GM18505 (cell line): ENCODE measurements around the gene CPVL.
"Not testable (repeated sequence)": the region's sequence is repeated elsewhere in the genome, so short reads cannot be mapped to it uniquely, and the experiment has no call there.

Source experiments
- ATAC-seq: cut with Tn5 transposase; IDR thresholded peaks from one replicate; pipeline ENCODE4 v1.9.1; 2021; ENCODE audit not compliant: unreplicated experiment
- POLR2A ChIP-seq: IDR thresholded peaks from 4 replicates; pipeline ENCODE4 v1.6.1; 2011; ENCODE audit warnings: borderline replicate concordance; ENCODE audit not compliant: insufficient read depth, insufficient read length; ENCODE audit errors: extremely low read depth

Gene CPVL

DNA sequence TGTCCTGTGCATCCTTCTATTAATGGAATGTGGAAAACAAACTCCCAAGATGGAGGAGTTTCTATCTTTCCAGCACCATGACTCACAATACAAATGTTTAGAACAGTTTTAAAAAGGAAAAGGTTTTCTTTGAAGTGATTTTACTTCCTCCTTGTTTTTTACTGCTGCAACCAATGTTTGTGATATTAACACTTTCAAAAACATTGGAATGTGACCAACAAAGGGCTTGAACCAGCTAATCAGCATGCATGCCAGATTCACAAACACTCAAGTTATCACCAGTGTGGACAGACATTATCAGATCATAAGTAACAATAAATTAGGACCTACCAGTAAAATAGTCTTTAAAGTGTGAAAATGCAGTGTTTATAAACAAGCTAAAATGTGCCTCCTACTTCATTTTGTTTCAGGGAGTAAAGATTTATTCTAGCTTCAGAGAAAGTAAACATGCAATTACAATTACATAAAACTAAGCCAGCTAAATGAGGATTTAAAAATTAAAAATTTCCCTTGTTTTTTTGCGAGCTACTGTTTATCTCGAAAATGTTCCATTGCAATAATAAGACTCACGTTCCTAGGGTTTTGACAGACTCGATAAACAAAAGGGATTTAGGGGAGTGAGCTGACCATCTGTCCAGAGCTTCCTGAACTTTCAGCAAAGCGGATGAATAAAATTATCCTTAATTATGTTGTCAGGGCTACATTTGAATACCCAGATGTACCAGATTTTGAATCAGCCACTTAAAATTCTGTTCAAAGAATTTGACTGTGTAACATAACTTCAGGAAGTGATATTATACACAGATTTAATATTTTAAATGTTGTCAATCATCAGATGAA, 29.8 kb downstream of the CPVL start:
- no peak for TF ChIP-seq POLR2A
- no peak for ATAC-seq

DNA sequence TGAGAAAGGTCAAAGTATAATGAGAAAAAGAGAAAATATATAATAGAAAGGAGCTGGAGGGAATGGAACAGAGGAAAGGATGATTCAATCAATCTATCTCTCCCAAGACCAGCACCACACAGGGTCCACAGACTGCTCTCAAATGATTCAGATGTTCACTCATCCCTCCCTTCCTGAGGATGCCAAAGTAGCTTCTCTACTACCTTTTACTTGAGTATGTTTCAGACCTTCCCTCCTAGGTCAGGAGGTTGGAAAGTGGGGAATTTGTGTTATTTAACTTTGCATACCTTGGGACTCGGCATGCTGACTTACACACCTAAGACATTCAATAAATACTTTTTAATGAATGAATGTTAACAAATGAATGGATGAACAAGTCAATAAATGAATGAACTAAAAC, 30.6 kb downstream of the CPVL start:
- no peak for TF ChIP-seq POLR2A
- ATAC-seq: no peak

DNA sequence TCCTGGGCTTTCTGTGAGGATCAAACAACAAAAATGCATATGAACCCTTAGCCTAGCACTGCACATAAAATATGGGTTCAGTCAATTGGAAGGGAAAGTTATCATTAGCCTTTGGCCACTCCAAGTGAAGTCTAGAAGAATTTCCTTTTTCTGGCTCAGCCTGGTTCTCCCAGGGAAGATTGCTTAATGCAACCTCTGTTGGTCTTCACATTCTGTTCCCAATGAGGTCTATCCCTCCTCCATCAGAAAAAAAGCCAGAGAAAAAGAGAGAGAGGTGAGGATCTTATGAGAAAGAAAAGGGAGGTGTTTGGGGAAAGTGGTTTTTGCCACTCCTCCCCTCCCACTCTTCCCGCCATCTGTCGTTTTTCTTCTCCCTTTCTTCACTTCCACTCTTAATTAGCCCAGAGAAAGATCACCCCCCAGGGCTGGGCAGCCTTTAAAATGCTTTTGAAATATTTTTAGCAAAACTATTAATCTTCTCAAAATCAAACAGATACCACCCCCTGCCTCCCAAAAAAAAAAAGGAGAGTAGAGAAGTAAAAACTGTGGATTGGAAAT, 31.1 kb downstream of the CPVL start:
- no peak for TF ChIP-seq POLR2A
- ATAC-seq: no peak

DNA sequence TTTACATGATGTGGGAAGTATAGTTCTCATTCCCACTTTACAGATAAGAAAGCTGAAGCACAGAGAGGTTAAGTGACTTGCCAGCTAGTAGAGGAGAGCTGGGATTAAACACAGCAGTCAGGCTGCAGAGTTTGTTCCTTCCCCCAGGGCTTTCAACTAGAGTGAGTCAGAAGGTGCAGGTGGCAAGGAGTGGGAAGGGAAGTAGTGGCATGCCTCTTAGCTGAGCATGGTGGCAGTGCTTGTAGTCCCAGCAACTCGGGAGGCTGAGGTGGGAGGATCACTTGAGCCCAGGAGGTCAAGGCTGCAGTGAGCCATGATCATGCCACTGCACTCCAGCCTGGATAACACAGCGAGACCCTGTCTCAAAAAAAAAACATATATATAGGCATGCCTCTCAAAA, 32.1 kb downstream of the CPVL start:
- ATAC-seq: not testable (repeated sequence)

GRCh38 chr7:29113384-29114102, 32.8 kb downstream of the CPVL start:
- TF ChIP-seq POLR2A: no peak

DNA sequence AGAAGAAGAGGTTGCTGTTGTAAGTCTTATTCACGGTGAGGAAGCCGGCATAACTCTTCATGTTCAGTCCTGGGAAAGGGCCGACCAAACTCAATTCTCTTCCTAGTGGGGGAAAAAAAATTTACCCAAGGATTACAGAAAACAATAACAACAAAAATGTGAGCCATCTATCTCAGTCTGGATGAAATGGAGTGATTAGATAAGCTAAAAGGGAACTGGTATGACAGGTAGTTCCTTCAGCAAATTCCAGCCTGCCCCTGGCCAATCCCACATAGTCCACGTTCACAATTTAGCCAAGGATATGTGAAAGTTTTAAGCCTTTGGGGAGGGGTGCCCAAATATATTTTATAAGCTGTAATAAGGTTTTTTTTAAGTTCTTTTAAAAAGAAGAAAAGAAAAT, 33.6 kb downstream of the CPVL start:
- no peak for ATAC-seq
- no peak for TF ChIP-seq POLR2A

More at GRCh38 chr7:29113384-29114102, 32.8 kb downstream of the CPVL start:
- no peak for ATAC-seq

GRCh38 chr7:29109899-29110298, 36.4 kb downstream of the CPVL start:
- no peak for ATAC-seq
- no peak for TF ChIP-seq POLR2A

DNA sequence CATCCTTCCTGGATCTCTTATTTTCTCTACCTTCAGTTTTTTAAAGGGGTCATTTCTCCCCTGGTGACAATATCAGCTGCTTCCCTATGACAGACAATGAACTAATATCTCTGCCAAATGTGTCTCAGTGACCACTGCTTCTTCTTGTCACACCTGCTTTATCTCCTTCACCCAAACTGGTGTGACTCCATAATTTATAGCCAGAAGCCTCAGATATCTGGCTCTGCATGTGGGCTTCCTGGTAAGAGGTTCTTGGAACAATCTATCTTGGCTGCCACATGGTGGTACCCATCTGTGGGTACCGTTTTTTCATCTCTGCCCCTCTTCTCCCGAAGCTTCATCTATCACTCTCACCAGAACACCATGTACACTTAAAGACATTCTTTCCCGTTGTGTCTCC, 37.0 kb downstream of the CPVL start:
- TF ChIP-seq POLR2A: no peak
- no peak for ATAC-seq

DNA sequence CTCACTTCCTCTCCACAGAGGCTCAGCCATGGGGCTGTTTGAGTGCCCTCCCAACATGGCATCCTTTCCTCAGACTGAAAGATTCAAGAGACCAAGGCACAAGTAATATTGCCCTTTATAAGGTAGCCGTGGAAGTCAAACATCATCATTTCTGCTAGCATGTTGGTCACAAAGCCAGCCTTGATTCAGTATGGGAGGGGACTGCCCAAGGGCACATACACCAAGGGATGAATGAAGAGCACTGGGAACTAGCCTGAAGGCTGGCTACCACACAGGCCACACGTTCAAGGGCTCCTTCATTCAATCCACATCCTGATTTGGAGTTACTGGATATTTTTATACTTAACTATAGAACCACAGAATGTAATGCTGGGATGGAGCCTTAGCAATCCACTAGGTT, 39.3 kb downstream of the CPVL start:
- TF ChIP-seq POLR2A: no peak
- ATAC-seq: no peak

- no peak for ATAC-seq
- no peak for TF ChIP-seq POLR2A
Measured at GRCh38 chr7:29106669-29106988, 39.7 kb downstream of the CPVL start.

DNA sequence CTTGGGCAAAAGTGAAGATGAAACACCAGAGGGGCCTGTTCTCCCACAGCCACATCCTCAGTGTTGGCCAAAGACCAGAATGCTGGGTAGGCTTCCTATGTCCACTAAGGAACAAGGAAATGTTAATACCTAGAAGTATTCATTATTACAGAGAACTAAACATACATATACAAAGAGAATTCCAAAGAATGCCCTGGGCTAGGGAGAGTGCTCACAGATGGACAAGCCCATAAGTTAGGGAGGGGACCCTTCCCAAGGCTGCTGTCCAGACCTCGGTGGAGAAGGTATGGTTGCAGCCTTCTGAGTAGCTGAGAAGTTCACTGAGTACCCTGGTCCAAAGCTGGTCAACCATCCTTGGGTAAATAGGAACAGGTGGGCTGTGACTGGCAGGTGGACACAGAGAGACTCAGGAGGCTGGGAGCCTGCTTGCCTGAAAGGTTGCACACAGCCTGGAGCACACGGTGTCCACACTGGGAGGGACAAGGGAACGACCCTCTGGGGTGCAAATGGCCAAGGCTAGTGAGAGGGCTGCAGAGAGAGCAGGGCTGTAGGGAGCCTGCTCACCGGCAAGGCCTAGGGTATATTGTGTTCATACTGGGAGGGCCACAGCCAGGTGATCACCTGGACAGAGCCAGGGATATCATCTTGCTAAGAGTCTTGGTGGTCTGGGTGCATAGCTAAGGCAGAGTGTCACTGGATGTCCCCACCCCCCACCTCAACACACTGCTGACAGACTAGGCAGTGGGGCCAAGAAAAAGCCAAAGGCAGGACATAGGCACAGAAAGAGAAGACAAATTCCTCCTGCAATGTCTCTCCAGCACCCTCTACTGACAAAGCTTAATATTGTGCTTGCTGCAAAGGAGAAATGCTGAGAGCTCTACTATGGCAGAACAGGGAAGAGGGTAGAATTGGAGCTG, 40.3 kb downstream of the CPVL start:
- TF ChIP-seq POLR2A: no peak

GRCh38 chr7:29105191-29105590, 41.1 kb downstream of the CPVL start:
- no peak for TF ChIP-seq POLR2A
- ATAC-seq: no peak

More for the DNA sequence above, 40.3 kb downstream of the CPVL start:
- peak; percentile 64 for ATAC-seq

DNA sequence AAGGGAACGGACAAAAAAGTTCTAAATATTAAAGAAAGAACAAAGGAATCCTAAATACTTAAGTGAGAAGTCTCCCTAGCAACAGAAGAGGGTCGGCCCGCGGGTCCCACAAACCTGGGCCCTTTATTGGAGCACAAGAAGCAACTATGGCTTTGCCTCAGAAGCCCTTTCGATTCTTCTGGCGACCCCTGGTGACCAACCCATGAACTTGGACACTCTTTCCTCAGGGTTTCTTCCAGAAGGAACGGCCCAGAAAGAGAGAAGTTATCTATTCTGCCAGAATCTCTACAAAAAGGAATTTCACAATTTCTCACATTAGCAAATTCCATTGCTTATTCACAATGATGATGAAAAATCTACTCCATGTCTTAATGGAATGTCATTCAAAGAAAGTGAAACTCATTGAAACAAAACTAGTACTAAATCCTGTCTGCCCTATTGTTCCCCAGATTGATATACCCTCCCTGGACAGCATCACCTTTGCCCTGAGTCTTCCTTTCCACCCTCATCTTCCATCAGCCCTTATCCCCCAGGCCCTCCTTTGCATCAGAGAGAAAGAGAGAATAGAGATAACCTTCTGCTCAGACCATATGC, 43.7 kb downstream of the CPVL start:
- TF ChIP-seq POLR2A: no peak
- ATAC-seq: no peak
